ENCODE results near the gene DQX1. TPM values are rescaled to one million over a fixed set of nuclear protein-coding genes. Genes with fewer than 3 reads are reported as not detected.

The DQX1 gene
- total and polyA plus RNA-seq, 2 of the 8 experiments (the other 6 are each of a cell fraction or from before 2014, with no cell fraction given) = 0.76 to 1.1 TPM

DNA sequence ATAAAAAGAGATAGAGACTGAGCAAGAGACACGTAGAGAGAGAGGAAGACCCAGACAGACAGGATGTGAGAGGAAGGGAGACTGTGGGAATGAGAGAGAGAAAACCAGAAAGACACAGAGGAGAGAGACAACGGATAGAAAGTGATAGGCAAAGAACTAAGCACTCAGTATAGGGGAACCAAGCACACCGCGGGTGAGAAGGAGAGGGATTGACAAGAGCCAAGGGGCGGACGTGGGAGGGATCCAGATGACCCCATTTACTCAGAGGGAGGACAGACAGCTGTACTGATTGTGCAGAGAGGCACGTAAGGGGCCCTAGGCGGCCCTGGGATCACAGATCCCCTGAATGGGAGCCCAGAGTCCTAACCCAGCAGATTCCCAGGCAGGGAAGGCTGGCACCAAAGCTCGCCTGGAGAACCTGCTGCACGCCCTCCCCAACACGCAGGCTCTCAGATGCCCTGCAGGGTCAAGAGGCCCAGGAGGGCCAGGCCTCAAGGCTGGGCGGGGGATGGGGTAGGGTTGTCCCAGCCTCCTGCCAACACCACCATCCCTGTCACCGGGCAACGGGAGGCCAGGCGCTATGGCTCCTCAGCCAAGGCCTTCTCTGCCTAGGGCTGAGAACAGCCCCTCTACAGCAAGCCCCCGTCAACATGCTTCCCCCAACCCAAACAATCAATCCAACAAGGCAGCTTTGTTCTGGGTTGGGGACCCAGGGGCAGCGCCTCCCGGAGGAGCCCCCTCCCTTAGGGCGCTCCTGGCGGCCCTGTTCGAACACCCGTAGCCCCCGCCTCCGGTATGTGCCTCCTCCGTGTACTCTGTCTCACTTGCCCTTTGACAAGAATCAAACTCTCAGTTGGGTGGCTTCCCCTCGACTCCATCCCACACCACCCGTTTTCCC, 27.1 kb upstream of the DQX1 start:
- H2BK12ac ChIP-seq (ENCODE audit: low read depth, low read length) = peak overlapping the region; percentile 62
- ChIA-PET POLR2A (ENCODE audit: partially characterized antibody) (interaction anchor here (0.7 to 1.6 kb wide), 10 partner anchors 14 to 282 kb away, joined by 3 to 9 read pairs (median 4); partner anchors contain the start of genes AUP1, CCDC142, HTRA2 and TTC31), CTCF (ENCODE audit: partially characterized antibody) (interaction anchor here (1.1 kb wide), 1 partner anchor 47 kb away, joined by 3 read pairs; no protein-coding TSS in a partner anchor)
- H2AK5ac ChIP-seq (ENCODE audit: low read depth, low read length) = no peak overlapping the region; the same call in 1 of the 2 replicates
- peak overlapping the region; percentile 83 to 94 (median 90) for H3K4me3 ChIP-seq (ENCODE audit: extremely low read depth in 1 of 4, insufficient read depth in 2 of 4, low read depth in 3 of 4, low read length in 4 of 4)
- H2BK5ac ChIP-seq (ENCODE audit: low read depth, low read length) = peak overlapping the region; percentile 79; the same call in 1 of the 2 replicates
- H4K20me1 ChIP-seq (replicated peaks in 1 of 2; ENCODE audit: control insufficient read depth in 1 of 2, insufficient read depth in 2 of 2, low read length in 2 of 2) = peaks cover 2 to 4% of the 10 kb centered on the region in 2 experiments
- H4K5ac ChIP-seq (ENCODE audit: insufficient read length, low read depth, low read length) = peak overlapping the region; percentile 70
- H2BK15ac ChIP-seq (ENCODE audit: low read length) = peak overlapping the region; percentile 53; the same call in 1 of the 2 replicates
- WGBS, 2 experiments (ENCODE audit: extremely low coverage in 1 of 2, insufficient coverage in 1 of 2, insufficient read length in 1 of 2, insufficient replicate concordance in 2 of 2, low coverage in 1 of 2, low lambda C conversion rate in 2 of 2, missing lambda C conversion rate in 1 of 2) = 17% methylated on average over 27 of the region's 27 CpGs; no CpG with 5 or more reads in 1 of the 2 experiments
- no peaks in the 10 kb centered on the region; the same call in 1 of the 2 replicates for H3K79me1 ChIP-seq (ENCODE audit: low read depth, low read length)
- peak overlapping the region; percentile 81 for H3K18ac ChIP-seq (ENCODE audit: extremely low read depth, low read length)
- no peak overlapping the region for H3K27ac ChIP-seq (ENCODE audit: low read depth, low read length)
- no peak for FAIRE-seq
- H4K91ac ChIP-seq (replicated peaks; ENCODE audit: insufficient read length, low read length) = no peak overlapping the region
- no peak overlapping the region for H3K14ac ChIP-seq (ENCODE audit: insufficient read length)
- H3K56ac ChIP-seq (replicated peaks; ENCODE audit: insufficient read length, low read depth, low read length) = no peak overlapping the region
- peak in 1 of 2 experiments; percentile 78 for DNase-seq (ENCODE audit: low read depth in 1 of 2, low spot score in 2 of 2)
- H4K8ac ChIP-seq (ENCODE audit: extremely low read depth, insufficient read depth, low read length) = peak overlapping the region; percentile 53; the same call in 1 of the 2 replicates
- H3K9me3 ChIP-seq (ENCODE audit: insufficient read depth in 2 of 2, low read depth in 1 of 2, low read length in 1 of 2) = no peaks in the 10 kb centered on the region
- H3K23me2 ChIP-seq (ENCODE audit: low read depth, low read length) = peaks cover 27% of the 10 kb centered on the region
- H3K4me1 ChIP-seq (replicated peaks in 1 of 4; ENCODE audit: control insufficient read depth in 3 of 4, insufficient read depth in 4 of 4, low read length in 3 of 4) = peaks cover 5 to 15% (median 10%) of the 10 kb centered on the region in 4 experiments
- peak overlapping the region; percentile 14 to 77 (median 24); a peak in 6 of 7 replicates for H3K9ac ChIP-seq (replicated peaks in 1 of 4; ENCODE audit: extremely low read depth in 1 of 4, low read depth in 3 of 4, low read length in 3 of 4)
- peaks cover 0 to 3% (median 0%) of the 10 kb centered on the region in 4 experiments; a peak in 1 of 8 replicates for H3K36me3 ChIP-seq (ENCODE audit: control insufficient read depth in 2 of 4, insufficient read depth in 4 of 4, low read length in 3 of 4)
- H3K23ac ChIP-seq (ENCODE audit: insufficient read length) = no peak overlapping the region
- no peaks in the 10 kb centered on the region for H3K79me2 ChIP-seq (ENCODE audit: control insufficient read depth in 1 of 2, insufficient read depth in 2 of 2, low read length in 2 of 2)
- H2BK20ac ChIP-seq (ENCODE audit: low read length) = peak overlapping the region; percentile 9; the same call in 1 of the 2 replicates
- peaks cover 4 to 61% (median 39%) of the 10 kb centered on the region in 4 experiments for H3K27me3 ChIP-seq (replicated peaks in 1 of 4; ENCODE audit: control insufficient read depth in 3 of 4, extremely low read depth in 1 of 4, insufficient read depth in 3 of 4, low read length in 3 of 4)
- H3K4ac ChIP-seq (replicated peaks; ENCODE audit: insufficient read length, low read depth, low read length) = no peak overlapping the region
- H3K4me2 ChIP-seq (ENCODE audit: insufficient read depth in 1 of 2, low read depth in 2 of 2, low read length in 2 of 2) = peak overlapping the region; percentile 93 to 94
- peak overlapping the region; percentile 84 for H2AFZ ChIP-seq (ENCODE audit: low read length)
- H2BK120ac ChIP-seq (replicated peaks; ENCODE audit: low read depth, low read length) = no peak overlapping the region
- no peak for TF ChIP-seq TEAD4 (IDR thresholded peaks at IDR 0.05; ENCODE audit: low read depth, low read length)
- no peak for TF ChIP-seq POLR2AphosphoS5 (IDR thresholded peaks at IDR 0.05; ENCODE audit: low read depth, low read length)
